MM.1S (cell line): Measurements from ENCODE around the gene CARNS1.

ENCODE experiments used
- DNase-seq: peaks from one replicate; pipeline ENCODE4 v3.0.0-alpha.2; 2015
- H2AFZ ChIP-seq: fragments of 300-600 bp; sonication (generic); 2 replicates; pipeline ENCODE4 v1.6.0; 2016; ENCODE audit warnings: antibody characterized with exemption, low read length
- H3F3A ChIP-seq: fragments of 300-600 bp; sonication (generic); 2 replicates; pipeline ENCODE4 v1.6.1; 2016; ENCODE audit warnings: mild to moderate bottlenecking, antibody characterized with exemption, low read length, moderate library complexity, mixed read lengths; ENCODE audit not compliant: insufficient read depth
- H3K27ac ChIP-seq: fragments of 300-600 bp; sonication (generic); 2 replicates; pipeline ENCODE4 v1.5.1; 2016; ENCODE audit warnings: mild to moderate bottlenecking, low read length
- H3K27me3 ChIP-seq: fragments of 300-600 bp; sonication (generic); replicated peaks from 2 replicates; pipeline ENCODE4 v1.6.0; 2016; ENCODE audit warnings: low read length; ENCODE audit not compliant: insufficient read depth
- H3K36me3 ChIP-seq: fragments of 300-600 bp; sonication (generic); replicated peaks from 2 replicates; pipeline ENCODE4 v1.6.1; 2016; ENCODE audit warnings: mild to moderate bottlenecking, low read length, mixed read lengths; ENCODE audit not compliant: insufficient read depth
- H3K4me1 ChIP-seq: fragments of 300-600 bp; sonication (generic); 2 replicates; pipeline ENCODE4 v1.6.1; 2016; ENCODE audit warnings: low read length, mixed read lengths
- H3K4me2 ChIP-seq: fragments of 300-600 bp; sonication (generic); 2 replicates; pipeline ENCODE4 v1.6.0; 2016; ENCODE audit warnings: low read depth, low read length
- H3K4me3 ChIP-seq: fragments of 300-600 bp; sonication (generic); 2 replicates; pipeline ENCODE4 v1.5.1; 2016; ENCODE audit warnings: low read length, mixed read lengths
- H3K79me2 ChIP-seq: fragments of 300-600 bp; sonication (generic); 2 replicates; pipeline ENCODE4 v1.6.1; 2016; ENCODE audit warnings: mixed run types, low read length, mixed read lengths
- H3K9ac ChIP-seq: fragments of 300-600 bp; sonication (generic); 2 replicates; pipeline ENCODE4 v1.6.1; 2016; ENCODE audit warnings: low read length, mixed read lengths
- H3K9me2 ChIP-seq: fragments of 300-600 bp; sonication (generic); replicated peaks from 2 replicates; pipeline ENCODE4 v1.6.1; 2016; ENCODE audit warnings: mild to moderate bottlenecking, low read length, mixed read lengths; ENCODE audit not compliant: insufficient read depth
- H3K9me3 ChIP-seq: fragments of 300-600 bp; sonication (generic); replicated peaks from 2 replicates; pipeline ENCODE4 v1.6.1; 2016; ENCODE audit warnings: mild to moderate bottlenecking, low read length, mixed read lengths; ENCODE audit not compliant: insufficient read depth
- H4K20me1 ChIP-seq: fragments of 300-600 bp; sonication (generic); 2 replicates; pipeline ENCODE4 v1.6.1; 2016; ENCODE audit warnings: mild to moderate bottlenecking, low read length, moderate library complexity, mixed read lengths; ENCODE audit not compliant: insufficient read depth
- EZH2 ChIP-seq: fragments of 300-600 bp; sonication (generic); optimal IDR thresholded peaks from 2 replicates; pipeline ENCODE3; 2017; ENCODE audit warnings: low read depth, mild to moderate bottlenecking, antibody characterized with exemption, low read length, mixed read lengths
- EZH2phosphoT487 ChIP-seq: fragments of 300-600 bp; sonication (generic); IDR thresholded peaks from 2 replicates; pipeline ENCODE4 v1.6.1; 2018; ENCODE audit warnings: antibody characterized with exemption, low read length
- TF ChIP-seq, protein P1 (sequence below): fragments of 300-600 bp; sonication (generic); IDR thresholded peaks from 2 replicates; pipeline ENCODE4 v1.5.1; 2016; ENCODE audit warnings: antibody characterized with exemption, low read length, mixed read lengths

The CARNS1 gene

DNA sequence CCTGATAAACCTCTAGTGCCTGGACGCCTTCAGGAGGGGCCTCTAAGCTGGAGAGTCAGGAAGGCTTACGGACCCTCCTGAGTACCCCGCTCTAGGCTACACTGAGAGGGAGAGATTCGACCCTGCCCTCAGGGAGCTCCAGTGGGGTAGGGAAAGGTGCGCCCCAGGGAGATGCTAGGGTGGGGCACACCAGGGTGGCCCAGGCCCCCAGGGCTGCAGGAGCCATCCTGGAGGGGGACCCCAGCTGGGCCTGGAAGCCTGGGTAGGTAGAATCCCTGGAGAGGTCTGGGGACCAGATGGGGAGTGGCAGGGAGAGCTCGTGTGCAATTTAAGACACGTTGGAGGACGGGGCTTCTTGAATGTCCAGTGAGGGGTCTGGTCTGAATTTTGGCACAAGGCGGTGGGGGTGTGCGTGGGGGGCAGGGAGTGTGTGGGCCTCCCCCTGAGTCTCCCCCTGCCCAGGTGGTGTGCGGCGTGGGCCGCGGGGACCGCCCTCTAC, 4.7 kb downstream of the CARNS1 start:
- Histone ChIP-seq H3K9ac (peak overlapping the region; percentile 55), H3K36me3 (no peaks in the 10 kb centered on the region), H3F3A (no peaks in the 10 kb centered on the region), H3K4me2 (peak overlapping the region; percentile 88), H3K9me2 (no peaks in the 10 kb centered on the region), H4K20me1 (no peaks in the 10 kb centered on the region), H2AFZ (no peak overlapping the region), H3K79me2 (no peaks in the 10 kb centered on the region), H3K27me3 (peaks cover under 1% of the 10 kb centered on the region; the same call in 1 of the 2 replicates), H3K9me3 (no peaks in the 10 kb centered on the region), H3K4me3 (peak overlapping the region; percentile 44; the same call in 1 of the 2 replicates), H3K4me1 (peaks cover 17% of the 10 kb centered on the region; the same call in 1 of the 2 replicates), H3K27ac (no peak overlapping the region)
- DNase-seq: no peak
- TF ChIP-seq, protein P1, sequence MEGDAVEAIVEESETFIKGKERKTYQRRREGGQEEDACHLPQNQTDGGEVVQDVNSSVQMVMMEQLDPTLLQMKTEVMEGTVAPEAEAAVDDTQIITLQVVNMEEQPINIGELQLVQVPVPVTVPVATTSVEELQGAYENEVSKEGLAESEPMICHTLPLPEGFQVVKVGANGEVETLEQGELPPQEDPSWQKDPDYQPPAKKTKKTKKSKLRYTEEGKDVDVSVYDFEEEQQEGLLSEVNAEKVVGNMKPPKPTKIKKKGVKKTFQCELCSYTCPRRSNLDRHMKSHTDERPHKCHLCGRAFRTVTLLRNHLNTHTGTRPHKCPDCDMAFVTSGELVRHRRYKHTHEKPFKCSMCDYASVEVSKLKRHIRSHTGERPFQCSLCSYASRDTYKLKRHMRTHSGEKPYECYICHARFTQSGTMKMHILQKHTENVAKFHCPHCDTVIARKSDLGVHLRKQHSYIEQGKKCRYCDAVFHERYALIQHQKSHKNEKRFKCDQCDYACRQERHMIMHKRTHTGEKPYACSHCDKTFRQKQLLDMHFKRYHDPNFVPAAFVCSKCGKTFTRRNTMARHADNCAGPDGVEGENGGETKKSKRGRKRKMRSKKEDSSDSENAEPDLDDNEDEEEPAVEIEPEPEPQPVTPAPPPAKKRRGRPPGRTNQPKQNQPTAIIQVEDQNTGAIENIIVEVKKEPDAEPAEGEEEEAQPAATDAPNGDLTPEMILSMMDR: no peak
- no peak for TF ChIP-seq EZH2
- no peak for TF ChIP-seq EZH2phosphoT487

DNA sequence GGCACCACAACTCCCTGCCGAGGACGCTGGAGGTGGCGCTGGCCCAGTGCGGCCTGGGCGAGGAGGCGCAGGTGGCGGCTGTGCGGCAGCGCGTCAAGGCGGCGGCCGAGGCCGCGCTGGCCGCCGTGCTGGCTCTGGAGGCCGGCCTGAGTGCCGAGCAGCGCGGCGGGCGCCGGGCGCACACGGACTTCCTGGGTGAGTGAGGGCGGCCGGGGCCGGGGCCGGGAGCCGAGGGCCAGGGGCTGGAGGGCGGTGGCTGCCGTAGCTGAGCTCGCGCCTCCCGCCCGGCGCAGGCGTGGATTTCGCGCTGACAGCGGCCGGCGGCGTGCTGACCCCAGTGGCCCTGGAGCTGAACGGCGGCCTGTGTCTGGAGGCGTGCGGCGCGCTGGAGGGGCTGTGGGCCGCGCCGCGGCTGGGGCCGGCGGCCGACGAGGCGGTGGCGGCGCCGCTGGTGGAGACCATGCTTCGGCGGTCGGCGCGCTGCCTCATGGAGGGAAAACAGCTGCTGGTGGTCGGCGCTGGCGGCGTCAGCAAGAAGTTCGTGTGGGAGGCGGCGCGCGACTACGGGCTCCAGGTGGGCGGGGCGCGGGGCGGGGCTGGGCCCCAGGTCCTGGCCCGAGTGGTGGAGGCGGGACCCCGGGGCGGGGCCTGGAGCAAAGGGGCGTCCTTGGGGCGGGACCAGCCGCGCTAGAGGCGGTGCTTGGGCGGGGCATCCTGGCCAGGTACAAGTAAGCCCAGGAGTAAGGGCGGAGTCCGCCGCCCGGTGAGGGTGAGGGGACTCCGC, 5.4 kb downstream of the CARNS1 start:
- no peaks in the 10 kb centered on the region for H3K9me3 ChIP-seq
- H3K9me2 ChIP-seq: no peaks in the 10 kb centered on the region
- H4K20me1 ChIP-seq: no peaks in the 10 kb centered on the region
- H3K27me3 ChIP-seq: no peaks in the 10 kb centered on the region
- peak; percentile 93 for DNase-seq
- no peak overlapping the region for H3K27ac ChIP-seq
- no peaks in the 10 kb centered on the region for H3K79me2 ChIP-seq
- peak overlapping the region; percentile 93 for H2AFZ ChIP-seq
- no peaks in the 10 kb centered on the region for H3K36me3 ChIP-seq
- H3K4me3 ChIP-seq: peak overlapping the region; percentile 61
- H3K4me2 ChIP-seq: peak overlapping the region; percentile 99
- H3K9ac ChIP-seq: peak overlapping the region; percentile 55
- peaks cover 17% of the 10 kb centered on the region; the same call in 1 of the 2 replicates for H3K4me1 ChIP-seq
- no peaks in the 10 kb centered on the region for H3F3A ChIP-seq
- TF ChIP-seq, protein P1: no peak
- no peak for TF ChIP-seq EZH2phosphoT487
- TF ChIP-seq EZH2: no peak

DNA sequence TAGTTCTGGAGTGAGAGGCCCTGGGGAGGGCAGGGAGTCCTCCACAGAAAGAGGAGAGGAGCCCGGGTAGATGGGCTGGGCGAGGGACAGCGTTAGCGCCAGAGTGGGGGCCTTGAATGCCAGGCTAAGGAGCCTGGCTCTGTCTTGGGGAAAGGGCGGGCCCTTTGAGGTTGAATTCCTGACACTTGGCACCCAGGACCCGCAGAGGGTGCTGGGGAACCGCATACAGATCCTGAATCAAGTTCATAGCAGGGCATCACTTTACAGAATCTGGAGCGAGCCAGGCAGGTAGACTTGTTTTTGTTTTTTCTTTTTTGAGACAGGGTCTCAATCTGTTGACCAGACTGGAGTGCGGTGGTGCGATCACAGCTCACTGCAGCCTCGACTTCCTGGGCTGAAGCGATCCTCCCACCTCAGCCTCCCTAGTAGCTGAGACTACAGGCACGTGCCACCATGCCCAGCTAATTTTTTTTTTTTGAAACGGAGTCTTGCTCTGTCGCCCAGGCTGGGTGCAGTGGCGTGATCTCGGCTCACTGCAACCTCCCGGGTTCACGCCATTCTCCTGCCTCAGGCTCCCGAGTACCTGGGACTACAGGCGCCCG, 6.1 kb downstream of the CARNS1 start:
- no peaks in the 10 kb centered on the region for H4K20me1 ChIP-seq
- DNase-seq: no peak
- H3K4me1 ChIP-seq: peaks cover 17% of the 10 kb centered on the region; the same call in 1 of the 2 replicates
- H3K27me3 ChIP-seq: no peaks in the 10 kb centered on the region
- H3K4me3 ChIP-seq: peak overlapping the region; percentile 61
- H3K79me2 ChIP-seq: no peaks in the 10 kb centered on the region
- H3F3A ChIP-seq: no peaks in the 10 kb centered on the region
- peak overlapping the region; percentile 93 for H2AFZ ChIP-seq
- no peaks in the 10 kb centered on the region for H3K36me3 ChIP-seq
- TF ChIP-seq EZH2phosphoT487 (no peak), EZH2 (no peak)
- TF ChIP-seq, protein P1: no peak
- H3K4me2 ChIP-seq: peak overlapping the region; percentile 99; the same call in 1 of the 2 replicates
- no peaks in the 10 kb centered on the region for H3K9me2 ChIP-seq
- no peaks in the 10 kb centered on the region for H3K9me3 ChIP-seq
- peak overlapping the region; percentile 28; the same call in 1 of the 2 replicates for H3K9ac ChIP-seq
- no peak overlapping the region for H3K27ac ChIP-seq
